Gastroesophageal sphincter (tissue), 4 donors: ENCODE measurements around the gene GATB. TPM values are rescaled to one million over a fixed set of nuclear protein-coding genes. Genes with fewer than 3 reads are reported as not detected.

Experiments
- ATAC-seq: fragments of 150-250 bp; one replicate; pipeline ENCODE4 v1.9.1; 2016; ENCODE audit warnings: mild to moderate bottlenecking, moderate library complexity
- H3K27ac ChIP-seq, 4 donors: fragments of 200-600 bp; sonication (generic) in 3 of 4; 1 replicate in 3 of 4; 2 replicates in 1 of 4; pipeline ENCODE4 v1.5.1; 2016 to 2019
- H3K27me3 ChIP-seq: fragments of 200-600 bp; sonication (generic); one replicate; pipeline ENCODE4 v1.5.1; 2019
- H3K36me3 ChIP-seq, 2 donors: fragments of 200-600 bp; sonication (generic); one replicate each; pipeline ENCODE4 v1.5.1; 2019; ENCODE audit warnings: control low read depth in 1 of 2
- H3K4me1 ChIP-seq, 3 donors: fragments of 200-600 bp; sonication (generic); 1 replicate in 2 of 3; 2 replicates in 1 of 3; pipeline ENCODE4 v1.5.1; 2016 to 2019; ENCODE audit warnings: control low read depth in 2 of 3
- H3K4me3 ChIP-seq, 2 donors: fragments of 200-600 bp; sonication (generic); one replicate each; pipeline ENCODE4 v1.5.1; 2019; ENCODE audit warnings: mild to moderate bottlenecking in 1 of 2, moderate library complexity in 1 of 2
- H3K9me3 ChIP-seq, 3 donors: fragments of 200-600 bp; sonication (generic); one replicate each; pipeline ENCODE4 v1.5.1; 2017 to 2019; ENCODE audit warnings: control low read depth in 2 of 3
- CTCF ChIP-seq, 4 experiments: fragments of 200-600 bp in 2 of 4; fragments of 450-650 bp in 2 of 4; sonication (generic) in 1 of 4; IDR thresholded peaks; one replicate each; pipeline ENCODE4 v1.5.1; 2017 to 2019; ENCODE audit warnings: antibody characterized with exemption in 4 of 4, mild to moderate bottlenecking in 2 of 4, moderate library complexity in 2 of 4
- EP300 ChIP-seq: sonication (generic); formaldehyde crosslinking; IDR thresholded peaks from one replicate; pipeline ENCODE4 v1.6.1; 2017; ENCODE audit warnings: antibody characterized with exemption, mild to moderate bottlenecking
- POLR2A ChIP-seq, 2 donors: fragments of 450-650 bp; IDR thresholded peaks; one replicate each; pipeline ENCODE4 v1.6.1; 2017; ENCODE audit warnings: antibody characterized with exemption in 2 of 2, mild to moderate bottlenecking in 2 of 2, moderate library complexity in 1 of 2
- POLR2AphosphoS5 ChIP-seq: sonication (generic); formaldehyde crosslinking; IDR thresholded peaks from one replicate; pipeline ENCODE4 v1.6.1; 2017; ENCODE audit warnings: antibody characterized with exemption
- WGBS, 2 donors: methylation state at CpG; one replicate each; pipeline ENCODE4 v1.1.5; 2018; ENCODE audit warnings: low coverage in 1 of 2; 5-methylcytosine and 5-hydroxymethylcytosine counted together
- total RNA-seq, 4 donors: library from RNA; depleted of rRNA; stranded (reverse); fragments of >200 nt; gene quantifications; one replicate each; pipeline ENCODE4 v1.1.0, GENCODE V29; 2016

Gene GATB
- total RNA-seq, 4 donors from 2014 or later, result 10.6 to 22.4 (median 16.6) TPM

GRCh38 chr4:151781026-151781425 is 20.2 kb upstream of the GATB start:
- no peaks in the 10 kb centered on the region for H3K4me1 ChIP-seq
- H3K27ac ChIP-seq, result no peak overlapping the region
- no peak overlapping the region for H3K4me3 ChIP-seq
- no peaks in the 10 kb centered on the region for H3K36me3 ChIP-seq
- 80 to 90% methylated on average over 5 of the region's 5 CpGs for WGBS, 2 donors
- no peak for TF ChIP-seq EP300
- no peak for TF ChIP-seq POLR2A (IDR thresholded peaks at IDR 0.05)
- TF ChIP-seq POLR2AphosphoS5, result no peak
- no peak for TF ChIP-seq CTCF (IDR thresholded peaks at IDR 0.05)
- ATAC-seq, result no peak
- no peaks in the 10 kb centered on the region for H3K27me3 ChIP-seq
- H3K9me3 ChIP-seq, result no peaks in the 10 kb centered on the region

GRCh38 chr4:151777471-151777870 is 16.7 kb upstream of the GATB start:
- H3K36me3 ChIP-seq, result no peaks in the 10 kb centered on the region
- H3K4me3 ChIP-seq, result no peak overlapping the region
- ATAC-seq, result no peak
- TF ChIP-seq POLR2A (IDR thresholded peaks at IDR 0.05) (no peak), EP300 (no peak), POLR2AphosphoS5 (no peak), CTCF (IDR thresholded peaks at IDR 0.05) (no peak)
- H3K9me3 ChIP-seq, result peaks cover 0 to 20% (median 0%) of the 10 kb centered on the region in 3 donors
- H3K27ac ChIP-seq, result no peak overlapping the region
- no peaks in the 10 kb centered on the region for H3K27me3 ChIP-seq
- 62 to 100% methylated on average over 1 of the region's 1 CpG for WGBS, 2 donors
- no peaks in the 10 kb centered on the region for H3K4me1 ChIP-seq

GRCh38 chr4:151774324-151774723 is 13.5 kb upstream of the GATB start:
- no peak for ATAC-seq
- no peaks in the 10 kb centered on the region for H3K27me3 ChIP-seq

GRCh38 chr4:151772274-151772673 is 11.5 kb upstream of the GATB start:
- ATAC-seq, result no peak
- H3K9me3 ChIP-seq, result peaks cover 0 to 20% (median 0%) of the 10 kb centered on the region in 3 donors
- no peak overlapping the region for H3K27ac ChIP-seq
- no peaks in the 10 kb centered on the region for H3K36me3 ChIP-seq
- 69 to 85% methylated on average over 2 to 3 of the region's 3 CpGs for WGBS, 2 donors
- no peaks in the 10 kb centered on the region for H3K4me1 ChIP-seq
- TF ChIP-seq POLR2A (IDR thresholded peaks at IDR 0.05) (no peak), EP300 (no peak), CTCF (IDR thresholded peaks at IDR 0.05) (no peak), POLR2AphosphoS5 (no peak)
- H3K4me3 ChIP-seq, result no peak overlapping the region
- no peaks in the 10 kb centered on the region for H3K27me3 ChIP-seq

More at GRCh38 chr4:151774324-151774723, 13.5 kb upstream of the GATB start:
- Histone ChIP-seq H3K27ac (no peak overlapping the region), H3K4me3 (no peak overlapping the region), H3K9me3 (peaks cover 0 to 20% (median 0%) of the 10 kb centered on the region in 3 donors), H3K4me1 (no peaks in the 10 kb centered on the region), H3K36me3 (no peaks in the 10 kb centered on the region)
- TF ChIP-seq EP300 (no peak), CTCF (IDR thresholded peaks at IDR 0.05) (no peak), POLR2A (IDR thresholded peaks at IDR 0.05) (no peak), POLR2AphosphoS5 (no peak)

- no peak for ATAC-seq
- no peak overlapping the region for H3K27ac ChIP-seq
- H3K4me3 ChIP-seq, result no peak overlapping the region
- WGBS, 2 donors, result 31 to 51% methylated on average over 4 to 5 of the region's 5 CpGs
- peaks cover 0 to 20% (median 0%) of the 10 kb centered on the region in 3 donors for H3K9me3 ChIP-seq
- H3K27me3 ChIP-seq, result no peaks in the 10 kb centered on the region
- TF ChIP-seq CTCF (IDR thresholded peaks at IDR 0.05) (no peak), EP300 (no peak), POLR2AphosphoS5 (no peak), POLR2A (IDR thresholded peaks at IDR 0.05) (no peak)
- no peaks in the 10 kb centered on the region for H3K36me3 ChIP-seq
- H3K4me1 ChIP-seq, result no peaks in the 10 kb centered on the region
Observed at GRCh38 chr4:151771664-151772063, 10.9 kb upstream of the GATB start.
